T-helper 2 cell treated with Interferon-gamma antibody and Interleukin-4, amounts not matched to agents 5 μg/mL and 100 μg/mL, for 36 hours (primary cell): ENCODE results near the gene ABCA6.

Source experiments
- DNase-seq: peaks from one replicate; pipeline ENCODE4 v3.0.0; 2021; ENCODE audit warnings: low spot score
- H3K27ac Mint-ChIP-seq: one replicate; pipeline ENCODE4 v1.8.0; 2021; ENCODE audit warnings: mild to moderate bottlenecking, mixed read lengths
- H3K27me3 Mint-ChIP-seq: one replicate; pipeline ENCODE4 v1.8.0; 2021; ENCODE audit warnings: low read depth, mixed read lengths
- H3K36me3 Mint-ChIP-seq: one replicate; pipeline ENCODE4 v1.8.0; 2021; ENCODE audit warnings: low read depth, mixed read lengths
- H3K4me1 Mint-ChIP-seq: one replicate; pipeline ENCODE4 v1.8.0; 2021; ENCODE audit warnings: low read depth, mixed read lengths
- H3K4me3 Mint-ChIP-seq: one replicate; pipeline ENCODE4 v1.8.0; 2022; ENCODE audit warnings: mild to moderate bottlenecking, moderate library complexity, mixed read lengths
- H3K9me3 Mint-ChIP-seq: one replicate; pipeline ENCODE4 v1.8.0; 2021; ENCODE audit warnings: mixed read lengths

Gene ABCA6

DNA sequence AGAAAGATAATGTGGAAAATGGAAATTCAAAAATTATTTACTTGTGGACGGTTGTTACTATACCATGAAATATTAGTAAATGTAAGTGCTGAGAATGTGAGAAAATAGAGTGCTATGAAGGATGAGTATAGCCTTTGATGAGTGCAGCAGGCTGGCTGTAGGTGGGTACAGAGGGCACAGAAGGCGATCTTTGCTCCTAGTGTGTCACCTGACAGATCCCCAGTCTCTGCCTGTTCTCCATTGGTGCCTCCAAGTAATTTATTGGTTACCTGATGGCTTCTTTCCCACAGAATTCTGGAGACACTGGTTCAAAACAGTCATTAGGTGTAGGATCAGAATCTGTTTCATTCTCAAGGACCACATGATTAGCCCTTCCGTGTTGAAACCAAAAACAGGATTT, 109.9 kb downstream of the ABCA6 start:
- no peak for DNase-seq
- Mint-ChIP-seq H3K27me3 (no peaks in the 10 kb centered on the region), H3K4me1 (no peaks in the 10 kb centered on the region), H3K4me3 (no peak overlapping the region), H3K9me3 (no peaks in the 10 kb centered on the region), H3K27ac (no peak overlapping the region), H3K36me3 (no peaks in the 10 kb centered on the region)

DNA sequence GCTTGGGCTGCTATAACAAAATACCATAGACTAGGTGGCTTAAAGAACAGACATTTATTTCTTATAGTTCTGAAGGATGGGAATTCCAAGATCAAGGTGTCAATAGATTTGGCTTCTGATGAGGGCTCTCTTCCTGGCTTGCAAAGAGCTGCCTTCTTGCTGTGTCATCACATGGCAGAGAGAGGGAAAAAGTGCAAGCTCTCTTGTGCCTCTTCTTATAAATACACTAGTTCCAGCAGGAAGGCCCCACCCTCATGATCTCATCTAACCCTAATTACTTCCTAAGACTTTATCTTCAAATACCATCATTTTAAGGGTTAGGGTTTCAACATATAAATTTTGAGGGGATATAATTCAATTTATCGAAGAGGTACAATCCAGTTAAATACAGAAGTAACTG, 111.5 kb downstream of the ABCA6 start:
- H3K27ac Mint-ChIP-seq = no peak overlapping the region
- no peak for DNase-seq
- no peaks in the 10 kb centered on the region for H3K9me3 Mint-ChIP-seq
- no peaks in the 10 kb centered on the region for H3K4me1 Mint-ChIP-seq
- no peaks in the 10 kb centered on the region for H3K36me3 Mint-ChIP-seq
- no peaks in the 10 kb centered on the region for H3K27me3 Mint-ChIP-seq
- H3K4me3 Mint-ChIP-seq = no peak overlapping the region
